ENCODE results near the gene HYKK. TPM values are rescaled to one million over a fixed set of nuclear protein-coding genes. Genes with fewer than 3 reads are reported as not detected.

Gene HYKK
- total and polyA plus RNA-seq, 9 of the 15 experiments (the other 6 are each of a cell fraction or from before 2014, with no cell fraction given), result 1.9 to 6.1 (median 4.3) TPM

- Histone ChIP-seq H2AFZ (ENCODE audit: low read depth, low read length) (no peak overlapping the region), H4K20me1 (replicated peaks; ENCODE audit: control insufficient read depth, insufficient read depth, low read length) (no peaks in the 10 kb centered on the region), H3K9ac (ENCODE audit: insufficient read depth in 1 of 2, low read depth in 2 of 2, low read length in 2 of 2) (no peak overlapping the region), H3K4me2 (ENCODE audit: insufficient read depth, low read length) (no peak overlapping the region), H3K27ac (ENCODE audit: extremely low read depth, low read depth, low read length) (no peak overlapping the region), H3K36me3 (ENCODE audit: control insufficient read depth, insufficient read depth, low read length) (peaks cover 55% of the 10 kb centered on the region; the same call in 2 of the 3 replicates), H3K4me3 (no peak overlapping the region), H3K9me1 (ENCODE audit: control insufficient read depth, insufficient read depth, low read length) (no peaks in the 10 kb centered on the region), H3K9me3 (replicated peaks; ENCODE audit: control insufficient read depth, insufficient read depth, low read depth, low read length) (no peaks in the 10 kb centered on the region), H3K79me2 (ENCODE audit: control insufficient read depth, insufficient read depth, low read length) (no peaks in the 10 kb centered on the region), H3K4me1 (replicated peaks in 1 of 2; ENCODE audit: control insufficient read depth in 2 of 2, insufficient read depth in 2 of 2, low read length in 2 of 2) (no peaks in the 10 kb centered on the region), H3K27me3 (ENCODE audit: control insufficient read depth in 2 of 2, insufficient read depth in 2 of 2, low read length in 2 of 2) (no peaks in the 10 kb centered on the region)
- ChIA-PET POLR2A (interaction anchor here (3.1 to 8.1 kb wide), 2 partner anchors 10 to 15 kb away, joined by 22 to 62 read pairs; partner anchors contain the start of genes CHRNA5 and PSMA4), CTCF (ENCODE audit: low intra/inter-chr PET ratio) (no interaction called here)
- intact Hi-C loops (cut with micrococcal nuclease), result no loop called here
- TF ChIP-seq ATF3 (IDR thresholded peaks at IDR 0.05) (no peak), ATF3 (CRISPR knock-in tag; conservative IDR thresholded peaks at IDR 0.05) (no peak), POLR2AphosphoS2 (IDR thresholded peaks at IDR 0.05; ENCODE audit: low read length) (peak; percentile 40; the same call in 1 of the 2 replicates), STAT5A (IDR thresholded peaks at IDR 0.05; ENCODE audit: borderline replicate concordance, low read length) (no peak), EHMT2 (IDR thresholded peaks at IDR 0.05) (no peak), ZNF184 (CRISPR knock-in tag; IDR thresholded peaks at IDR 0.05) (no peak), DACH1 (IDR thresholded peaks at IDR 0.05; ENCODE audit: partially characterized antibody) (no peak)
- in situ Hi-C loops (cut with MboI), result no loop called here
- DNase-seq (ENCODE audit: extremely low read depth in 1 of 4, low spot score in 3 of 4) (no peak), FAIRE-seq (no peak), ATAC-seq (peak; percentile 24)
- BruUV-seq (replicated peaks), result no TSS peak
- 38% methylated on average over 3 of the region's 3 CpGs for WGBS (ENCODE audit: insufficient coverage, low coverage, missing lambda C conversion rate)
Measured at GRCh38 chr15:78550815-78551214, 43.4 kb downstream of the HYKK start.
